Measurements from ENCODE around the gene B4GALT7.
A peak's percentile ranks its signal among the peaks of the same experiment; 100 is the strongest.

The B4GALT7 gene

GRCh38 chr5:177599731-177600507, at the start of gene B4GALT7:
Gene B4GALT7, plus strand, starts transcription at chr5:177600132. Its CDS starts 79 bp downstream, at chr5:177600211.
- peak within 1 kb of the TSS; percentile 83 for H3K4me3 ChIP-seq (ENCODE audit: low read length)
- peak; percentile 77 for DNase-seq (ENCODE audit: low read depth)
- no peak for TF ChIP-seq CTCF (conservative IDR thresholded peaks at IDR 0.05; ENCODE audit: low read length)

- peak overlapping the region; percentile 80 for H3K4me3 ChIP-seq (ENCODE audit: low read length)
- peak; percentile 34 for TF ChIP-seq CTCF (conservative IDR thresholded peaks at IDR 0.05; ENCODE audit: low read length)
- peak; percentile 28 for DNase-seq (ENCODE audit: low read depth)
Observed at GRCh38 chr5:177552839-177553455, 47.0 kb upstream of the B4GALT7 start.

GRCh38 chr5:177553671-177554429, 46.1 kb upstream of the B4GALT7 start:
- TF ChIP-seq CTCF (conservative IDR thresholded peaks at IDR 0.05; ENCODE audit: low read length) = no peak
- DNase-seq (ENCODE audit: low read depth) = no peak
- H3K4me3 ChIP-seq (ENCODE audit: low read length) = peak overlapping the region; percentile 80

GRCh38 chr5:177554474-177555111, 45.3 kb upstream of the B4GALT7 start, which contains the start of gene FAM193B:
Gene FAM193B, minus strand, starts transcription at chr5:177554563. Its CDS starts 105 bp downstream, at chr5:177554458.
- DNase-seq (ENCODE audit: low read depth) = peak; percentile 85
- TF ChIP-seq CTCF (conservative IDR thresholded peaks at IDR 0.05; ENCODE audit: low read length) = peak; percentile 38
- peak within 1 kb of the TSS; percentile 80 for H3K4me3 ChIP-seq (ENCODE audit: low read length)

GRCh38 chr5:177555228-177555627, 44.7 kb upstream of the B4GALT7 start:
- no peak overlapping the region; the same call in 1 of the 2 replicates for H3K4me3 ChIP-seq (ENCODE audit: low read length)
- no peak for DNase-seq (ENCODE audit: low read depth)
- no peak for TF ChIP-seq CTCF (conservative IDR thresholded peaks at IDR 0.05; ENCODE audit: low read length)

- no peak for TF ChIP-seq CTCF (conservative IDR thresholded peaks at IDR 0.05; ENCODE audit: low read length)
- no peak for DNase-seq (ENCODE audit: low read depth)
- no peak overlapping the region for H3K4me3 ChIP-seq (ENCODE audit: low read length)
Observed at GRCh38 chr5:177555665-177556064, 44.3 kb upstream of the B4GALT7 start.
